Psoas muscle (tissue), 8 donors: ENCODE data around the gene MGLL. TPM values are rescaled to one million over a fixed set of nuclear protein-coding genes. Genes with fewer than 3 reads are reported as not detected.

ENCODE experiments used
- ATAC-seq, 4 donors: fragments of 200-7000 bp; cut with Tn5 transposase; one replicate each; pipeline ENCODE4 v1.9.1; 2020; ENCODE audit warnings: moderate library complexity in 3 of 4, mild to moderate bottlenecking in 2 of 4
- DNase-seq, 2 donors: peaks; one replicate each; pipeline ENCODE4 v3.0.0-alpha.2; 2020
- H3K27ac ChIP-seq: fragments of 200-600 bp; one replicate; pipeline ENCODE4 v1.8.0; 2022
- H3K27me3 ChIP-seq, 3 donors: fragments of 200-600 bp in 1 of 3; one replicate each; pipeline versions ENCODE4 v1.6.1 to v1.8.0; 2013 to 2022; ENCODE audit warnings: low read length in 2 of 3, mild to moderate bottlenecking in 2 of 3, moderate library complexity in 1 of 3; ENCODE audit not compliant: insufficient read depth in 3 of 3
- H3K36me3 ChIP-seq, 2 donors: fragments of 200-600 bp in 1 of 2; one replicate each; pipeline versions ENCODE4 v1.6.1 to v1.8.0; 2013 to 2022; ENCODE audit warnings: low read depth in 1 of 2, mild to moderate bottlenecking in 1 of 2, moderate library complexity in 1 of 2; ENCODE audit not compliant: insufficient read depth in 1 of 2
- H3K4me1 ChIP-seq: fragments of 200-600 bp; one replicate; pipeline ENCODE4 v1.8.0; 2022
- H3K4me3 ChIP-seq: fragments of 200-600 bp; one replicate; pipeline ENCODE4 v1.8.0; 2022; ENCODE audit warnings: mild to moderate bottlenecking
- H3K9me3 ChIP-seq: fragments of 200-600 bp; one replicate; pipeline ENCODE4 v1.8.0; 2022
- WGBS, 3 donors: extraction: QIAGEN DNeasy Blood & Tissue Kit; methylation state at CpG; one replicate each; pipeline versions ENCODE4 v1.1.6 to v1.1.7; 2013; 5-methylcytosine and 5-hydroxymethylcytosine counted together
- intact Hi-C, 2 donors: fragments of 100-400 bp; cut with DNase I; formaldehyde crosslinking; loops; one replicate each; pipeline versions ENCODE4 v1.11.0 to v1.14.2; 2022
- polyA plus RNA-seq, 3 donors: library from polyadenylated mRNA; stranded (reverse); fragments of 200-250 nt; gene quantifications; one replicate each; pipeline ENCODE4 v1.2.3, GENCODE V29; 2013
- total RNA-seq, 4 donors: library from RNA; stranded (reverse); fragmentation: NEBNext Ultra II Directional in 2 of 4; extraction: Animal tissue kit (Norgen Biotek cat#: 25700) in 2 of 4; gene quantifications; one replicate each; pipeline versions ENCODE4 v1.2.1 to v1.2.4, GENCODE V29; 2021 to 2023
- TF ChIP-seq, protein P1 (sequence below): fragments of 200-600 bp; IDR thresholded peaks from one replicate; pipeline ENCODE4 v1.8.0; 2022; ENCODE audit warnings: antibody characterized with exemption
- donor health status: healthy with polysubstance abuse.
- donor health status: DM: no; HTN: no; CAD: no; lungs with moderate emphysema.
- donor health status: Bipolar disorder and iron deficiency.
- donor health status: healthy.
- donor health status: DM: yes; HTN: yes; CAD: no.
- donor health status: DM: no; HTN: no; CAD: no.
- donor health status: DM: no; HTN: no; CAD: no.
- donor health status: DM: yes; HTN: yes; CAD: no.

Gene MGLL
- total and polyA plus RNA-seq, 7 donors = 32.8 to 85.6 (median 63.0) TPM

DNA sequence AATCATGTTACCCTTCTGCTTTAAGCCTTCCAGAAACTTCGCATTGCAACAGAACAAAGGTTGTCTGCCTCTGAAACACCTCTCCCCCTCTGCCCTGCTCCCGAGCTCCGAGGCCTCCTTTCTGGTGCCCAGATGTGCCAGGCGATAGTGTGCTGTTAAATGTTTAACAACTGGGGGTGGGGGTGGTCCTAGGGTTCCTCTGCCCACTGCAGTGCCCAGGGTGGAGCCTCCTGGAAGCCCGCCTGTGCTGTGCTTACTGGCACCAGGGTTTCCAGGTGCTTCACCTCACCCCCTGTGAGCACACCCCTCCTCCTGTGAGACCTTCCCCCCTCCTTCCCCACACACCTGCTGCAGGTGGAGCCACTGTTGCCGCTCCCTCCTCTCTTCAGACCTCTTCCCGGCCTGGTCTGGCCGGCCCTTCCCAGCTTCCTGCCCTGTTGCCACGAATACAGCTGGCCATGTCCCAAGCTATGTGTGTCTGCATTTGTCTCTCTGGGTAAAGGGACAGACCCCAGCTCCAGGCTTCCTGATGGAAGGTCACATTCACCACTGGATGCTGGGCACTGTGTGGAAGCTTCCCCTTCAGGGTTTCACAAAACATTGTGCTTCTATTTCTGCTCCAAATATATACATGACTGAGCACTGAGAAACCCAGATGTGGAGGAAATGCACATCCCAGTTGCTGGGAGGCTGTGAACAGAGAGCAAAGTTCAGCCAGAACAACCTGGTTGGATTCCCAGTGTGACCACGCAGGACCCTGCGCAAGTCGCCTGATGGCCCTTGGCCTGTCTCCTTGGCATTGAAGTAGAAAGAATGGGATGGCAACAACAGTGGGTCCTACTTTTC is 37.2 kb downstream of the MGLL start:
- Histone ChIP-seq H3K36me3 (peaks cover 2 to 10% of the 10 kb centered on the region in 2 donors), H3K4me1 (peaks cover 86% of the 10 kb centered on the region), H3K4me3 (no peak overlapping the region), H3K27me3 (no peaks in the 10 kb centered on the region), H3K9me3 (no peaks in the 10 kb centered on the region), H3K27ac (peak overlapping the region; percentile 92)
- TF ChIP-seq, protein P1, sequence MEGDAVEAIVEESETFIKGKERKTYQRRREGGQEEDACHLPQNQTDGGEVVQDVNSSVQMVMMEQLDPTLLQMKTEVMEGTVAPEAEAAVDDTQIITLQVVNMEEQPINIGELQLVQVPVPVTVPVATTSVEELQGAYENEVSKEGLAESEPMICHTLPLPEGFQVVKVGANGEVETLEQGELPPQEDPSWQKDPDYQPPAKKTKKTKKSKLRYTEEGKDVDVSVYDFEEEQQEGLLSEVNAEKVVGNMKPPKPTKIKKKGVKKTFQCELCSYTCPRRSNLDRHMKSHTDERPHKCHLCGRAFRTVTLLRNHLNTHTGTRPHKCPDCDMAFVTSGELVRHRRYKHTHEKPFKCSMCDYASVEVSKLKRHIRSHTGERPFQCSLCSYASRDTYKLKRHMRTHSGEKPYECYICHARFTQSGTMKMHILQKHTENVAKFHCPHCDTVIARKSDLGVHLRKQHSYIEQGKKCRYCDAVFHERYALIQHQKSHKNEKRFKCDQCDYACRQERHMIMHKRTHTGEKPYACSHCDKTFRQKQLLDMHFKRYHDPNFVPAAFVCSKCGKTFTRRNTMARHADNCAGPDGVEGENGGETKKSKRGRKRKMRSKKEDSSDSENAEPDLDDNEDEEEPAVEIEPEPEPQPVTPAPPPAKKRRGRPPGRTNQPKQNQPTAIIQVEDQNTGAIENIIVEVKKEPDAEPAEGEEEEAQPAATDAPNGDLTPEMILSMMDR = no peak
- 53 to 56% (median 55%) methylated on average over 12 of the region's 12 CpGs for WGBS, 3 donors
- ATAC-seq (no peak), DNase-seq (peak in 1 of 2 donors; percentile 58)
- intact Hi-C loops = loop anchor here in 1 of 2 donors (5.0 kb wide), 1 partner anchor 37 kb away; the partner anchor contains the start of gene MGLL

DNA sequence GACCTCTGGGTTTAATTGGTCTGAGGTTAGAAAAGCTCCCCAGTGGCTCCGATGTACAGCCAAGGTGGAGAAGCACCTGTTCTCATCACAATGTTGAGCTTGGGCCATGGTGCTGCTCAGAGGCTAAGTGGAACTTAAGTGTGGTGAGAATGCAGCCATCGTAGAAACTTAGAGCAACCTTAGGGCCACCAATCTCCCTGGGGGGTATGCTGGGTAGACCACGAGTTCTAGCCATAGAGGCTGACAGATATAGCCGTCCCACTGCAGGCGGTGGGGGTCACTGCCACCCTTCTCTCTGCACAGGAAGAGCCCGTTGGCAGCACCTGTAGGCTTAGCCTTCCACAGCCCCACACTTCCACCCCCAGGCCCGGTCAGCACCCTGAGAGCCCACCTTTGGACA is 38.0 kb downstream of the MGLL start:
- 75 to 87% (median 81%) methylated on average over 7 of the region's 7 CpGs for WGBS, 3 donors
- intact Hi-C loops = no loop called here
- ATAC-seq (no peak), DNase-seq (peak in 1 of 2 donors; percentile 38)
- Histone ChIP-seq H3K27me3 (no peaks in the 10 kb centered on the region), H3K4me3 (no peak overlapping the region), H3K27ac (peak overlapping the region; percentile 92), H3K36me3 (peaks cover 2 to 10% of the 10 kb centered on the region in 2 donors), H3K4me1 (peaks cover 87% of the 10 kb centered on the region), H3K9me3 (no peaks in the 10 kb centered on the region)
- TF ChIP-seq, protein P1 = no peak

DNA sequence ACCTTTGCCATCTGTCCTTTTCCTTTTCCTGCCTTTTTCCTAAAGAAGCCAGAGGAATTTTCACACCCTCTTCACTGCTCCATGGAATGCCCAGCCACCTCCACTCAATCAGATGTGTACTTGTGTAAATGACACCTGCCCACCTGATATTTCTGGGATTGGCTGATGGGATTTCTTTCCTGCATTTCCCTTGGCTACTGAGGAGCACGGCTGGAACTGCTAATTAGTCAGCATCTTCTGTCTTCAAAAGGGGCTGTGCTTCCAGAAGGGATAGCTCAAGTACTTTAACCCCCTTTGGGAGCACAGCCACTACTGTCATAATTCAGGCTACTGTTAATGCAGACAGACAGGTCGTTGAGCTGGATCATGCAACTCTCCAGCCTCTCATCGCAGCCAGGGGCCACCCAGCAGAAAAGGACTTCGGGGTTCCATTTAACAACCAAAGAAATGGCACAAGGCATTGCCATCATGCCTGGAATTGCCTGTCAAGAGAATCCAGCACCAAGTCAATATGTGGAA is 38.6 kb downstream of the MGLL start:
- Histone ChIP-seq H3K4me1 (peaks cover 84% of the 10 kb centered on the region), H3K4me3 (no peak overlapping the region), H3K27ac (peak overlapping the region; percentile 92), H3K27me3 (no peaks in the 10 kb centered on the region), H3K9me3 (no peaks in the 10 kb centered on the region), H3K36me3 (peaks cover 2 to 10% of the 10 kb centered on the region in 2 donors)
- TF ChIP-seq, protein P1 = no peak
- ATAC-seq (no peak), DNase-seq (no peak)
- intact Hi-C loops = no loop called here
- WGBS, 3 donors = 29 to 53% (median 38%) methylated on average over 4 of the region's 4 CpGs

DNA sequence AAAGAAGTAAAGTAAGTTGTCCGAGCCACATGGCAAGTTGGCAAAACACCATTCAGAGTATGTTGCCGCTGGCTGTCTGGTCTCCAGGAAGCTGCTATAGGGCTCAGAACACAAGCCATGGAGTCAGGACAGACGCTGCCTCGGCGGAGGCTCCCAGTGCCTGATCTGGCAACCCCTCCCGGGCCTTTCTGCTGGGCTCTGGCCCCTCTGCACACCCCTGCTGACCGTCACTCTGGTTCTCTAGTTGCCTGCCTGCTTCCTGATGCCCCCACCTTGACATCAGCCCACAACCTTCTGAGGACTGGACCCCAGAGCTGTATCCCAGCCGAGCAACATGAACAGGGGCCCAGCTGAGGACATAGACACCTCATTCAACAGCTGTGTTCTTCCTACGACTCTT is 39.1 kb downstream of the MGLL start:
- WGBS, 3 donors = 61 to 80% (median 72%) methylated on average over 9 of the region's 9 CpGs

More for the DNA sequence above, 39.1 kb downstream of the MGLL start:
- Histone ChIP-seq H3K36me3 (peaks cover 2 to 10% of the 10 kb centered on the region in 2 donors), H3K4me3 (no peak overlapping the region), H3K9me3 (no peaks in the 10 kb centered on the region), H3K27ac (peak overlapping the region; percentile 92), H3K27me3 (no peaks in the 10 kb centered on the region), H3K4me1 (peaks cover 79% of the 10 kb centered on the region)
- ATAC-seq (no peak), DNase-seq (peak in 1 of 2 donors; percentile 13)
- TF ChIP-seq, protein P1 = no peak
- intact Hi-C loops = no loop called here
